Fibroblast of skin of back (primary cell): Measurements from ENCODE around the gene ZSWIM6.

Experiments
- DNase-seq: peaks from one replicate; pipeline ENCODE4 v3.0.0-alpha.2; 2013

The ZSWIM6 gene

GRCh38 chr5:61563401-61563800, 231.3 kb downstream of the ZSWIM6 start:
- no peak for DNase-seq

GRCh38 chr5:61567337-61567736, 235.3 kb downstream of the ZSWIM6 start:
- DNase-seq: no peak

- no peak for DNase-seq
These were observed 237.3 kb downstream of the ZSWIM6 start for GRCh38 chr5:61569353-61569752.

- DNase-seq: no peak
These were observed 238.7 kb downstream of the ZSWIM6 start for GRCh38 chr5:61570767-61571166.

GRCh38 chr5:61572959-61573358, 240.9 kb downstream of the ZSWIM6 start:
- no peak for DNase-seq

GRCh38 chr5:61575103-61575502, 243.0 kb downstream of the ZSWIM6 start:
- DNase-seq: peak; percentile 84

- no peak for DNase-seq
These were observed 243.5 kb downstream of the ZSWIM6 start for GRCh38 chr5:61575581-61575980.

- no peak for DNase-seq
These were observed 244.5 kb downstream of the ZSWIM6 start for GRCh38 chr5:61576556-61576955.

GRCh38 chr5:61578858-61579503, 246.9 kb downstream of the ZSWIM6 start:
- DNase-seq: no peak

GRCh38 chr5:61582205-61582820, 250.3 kb downstream of the ZSWIM6 start:
- peak; percentile 11 for DNase-seq

- DNase-seq: no peak
These were observed 250.8 kb downstream of the ZSWIM6 start for GRCh38 chr5:61582887-61583286.

- DNase-seq: no peak
These were observed 254.3 kb downstream of the ZSWIM6 start for GRCh38 chr5:61586096-61587084.

GRCh38 chr5:61587125-61587524, 255.1 kb downstream of the ZSWIM6 start:
- DNase-seq: no peak

GRCh38 chr5:61588216-61588615, 256.2 kb downstream of the ZSWIM6 start:
- DNase-seq: no peak

GRCh38 chr5:61589946-61590345, 257.9 kb downstream of the ZSWIM6 start:
- peak; percentile 13 for DNase-seq

- DNase-seq: no peak
These were observed 258.4 kb downstream of the ZSWIM6 start for GRCh38 chr5:61590473-61590872.

- DNase-seq: no peak
These were observed 259.8 kb downstream of the ZSWIM6 start for GRCh38 chr5:61591859-61592258.

- DNase-seq: no peak
These were observed 263.4 kb downstream of the ZSWIM6 start for GRCh38 chr5:61595426-61595825.
